ENCODE data around the gene SPECC1L. TPM values are rescaled to one million over a fixed set of nuclear protein-coding genes. Genes with fewer than 3 reads are reported as not detected.
"Not testable (repeated sequence)": the region's sequence is repeated elsewhere in the genome, so short reads cannot be mapped to it uniquely, and the experiment has no call there.

Gene SPECC1L
- total RNA-seq, 1 experiment from 2014 or later, result 41.3 TPM

- Histone ChIP-seq H3K27ac (no peak overlapping the region), H3K4me1 (peaks cover 10% of the 10 kb centered on the region), H3K27me3 (no peaks in the 10 kb centered on the region), H3K9me3 (replicated peaks) (no peaks in the 10 kb centered on the region), H3K4me3 (no peak overlapping the region), H3K36me3 (no peaks in the 10 kb centered on the region)
- DNase-seq, result no peak
Measured at GRCh38 chr22:24289114-24289513, 18.5 kb downstream of the SPECC1L start.

DNA sequence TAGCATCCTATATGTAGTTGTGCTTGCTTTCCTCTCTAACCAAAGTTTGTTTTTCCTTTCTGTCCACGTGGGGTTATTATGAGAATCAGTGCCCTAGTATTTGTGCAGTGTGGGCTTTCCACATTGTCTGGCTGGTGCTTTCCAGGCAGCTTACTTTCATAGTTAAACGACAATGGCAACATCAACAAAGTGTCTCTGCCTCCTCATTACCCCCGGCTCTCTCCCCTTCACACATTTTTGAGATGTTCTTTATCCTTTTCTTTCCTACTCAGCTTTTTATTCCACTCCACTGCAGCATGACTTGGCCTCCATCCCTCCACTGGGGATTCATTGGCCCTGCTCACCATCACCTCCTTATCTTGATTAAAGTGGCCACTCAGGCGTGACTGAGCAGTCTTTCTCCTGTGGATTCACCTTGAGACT, 19.1 kb downstream of the SPECC1L start:
- H3K27me3 ChIP-seq, result no peaks in the 10 kb centered on the region
- peaks cover 10% of the 10 kb centered on the region for H3K4me1 ChIP-seq
- H3K9me3 ChIP-seq (replicated peaks), result no peaks in the 10 kb centered on the region
- H3K27ac ChIP-seq, result no peak overlapping the region
- no peak overlapping the region for H3K4me3 ChIP-seq
- H3K36me3 ChIP-seq, result no peaks in the 10 kb centered on the region
- DNase-seq, result no peak

DNA sequence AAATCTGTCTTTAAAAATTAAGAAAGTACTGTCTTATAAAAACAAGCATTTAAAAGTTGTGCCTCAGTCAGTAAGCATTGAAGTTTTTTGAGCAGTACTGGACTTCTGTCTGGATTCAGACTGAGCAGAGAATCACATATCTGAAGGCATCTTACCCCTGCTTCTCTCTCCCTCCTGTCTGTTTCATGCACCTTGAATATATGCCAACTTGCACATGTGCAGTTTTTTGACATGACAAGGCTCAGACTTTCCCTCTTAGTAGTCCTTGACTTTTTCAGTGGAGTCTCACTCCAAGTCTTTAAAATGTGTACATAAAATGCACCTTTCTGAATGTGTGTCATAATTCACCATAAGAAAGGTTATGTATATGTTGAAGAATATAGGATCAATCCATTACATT, 19.8 kb downstream of the SPECC1L start:
- no peaks in the 10 kb centered on the region for H3K9me3 ChIP-seq (replicated peaks)
- peaks cover 10% of the 10 kb centered on the region for H3K4me1 ChIP-seq
- H3K4me3 ChIP-seq, result no peak overlapping the region
- no peaks in the 10 kb centered on the region for H3K36me3 ChIP-seq
- no peak for DNase-seq
- H3K27ac ChIP-seq, result no peak overlapping the region
- H3K27me3 ChIP-seq, result no peaks in the 10 kb centered on the region

GRCh38 chr22:24291515-24292201, 21.0 kb downstream of the SPECC1L start:
- Histone ChIP-seq H3K27me3 (no peaks in the 10 kb centered on the region), H3K27ac (no peak overlapping the region), H3K36me3 (no peaks in the 10 kb centered on the region), H3K9me3 (replicated peaks) (no peaks in the 10 kb centered on the region), H3K4me3 (no peak overlapping the region), H3K4me1 (peaks cover 10% of the 10 kb centered on the region)
- no peak for DNase-seq

GRCh38 chr22:24292202-24292830, 21.7 kb downstream of the SPECC1L start:
- H3K27ac ChIP-seq; H3K36me3 ChIP-seq; DNase-seq; H3K27me3 ChIP-seq; H3K9me3 ChIP-seq (replicated peaks); H3K4me3 ChIP-seq: not testable (repeated sequence)
- peaks cover 10% of the 10 kb centered on the region for H3K4me1 ChIP-seq

DNA sequence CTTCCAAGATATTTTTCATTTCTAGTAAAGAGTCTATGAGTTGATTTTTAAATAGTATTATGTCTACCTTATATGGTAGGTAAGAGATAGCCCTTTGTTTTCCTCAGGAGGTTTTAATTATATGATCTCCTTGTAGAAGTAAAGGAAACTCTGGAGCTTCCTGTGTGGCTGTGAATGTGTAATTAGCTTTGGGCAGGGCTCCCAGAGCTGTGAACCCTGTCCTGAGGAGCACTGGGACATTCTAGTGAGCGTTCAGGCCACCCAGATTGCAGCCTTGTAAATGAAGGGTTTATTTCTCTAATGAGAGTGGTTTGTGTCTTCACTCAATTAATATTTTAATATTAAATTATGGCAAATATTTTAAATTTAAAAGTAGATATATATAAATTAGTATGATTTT, 24.3 kb downstream of the SPECC1L start:
- not testable (repeated sequence) for H3K27me3 ChIP-seq; H3K4me1 ChIP-seq; H3K27ac ChIP-seq; H3K4me3 ChIP-seq; H3K9me3 ChIP-seq (replicated peaks); H3K36me3 ChIP-seq; DNase-seq

DNA sequence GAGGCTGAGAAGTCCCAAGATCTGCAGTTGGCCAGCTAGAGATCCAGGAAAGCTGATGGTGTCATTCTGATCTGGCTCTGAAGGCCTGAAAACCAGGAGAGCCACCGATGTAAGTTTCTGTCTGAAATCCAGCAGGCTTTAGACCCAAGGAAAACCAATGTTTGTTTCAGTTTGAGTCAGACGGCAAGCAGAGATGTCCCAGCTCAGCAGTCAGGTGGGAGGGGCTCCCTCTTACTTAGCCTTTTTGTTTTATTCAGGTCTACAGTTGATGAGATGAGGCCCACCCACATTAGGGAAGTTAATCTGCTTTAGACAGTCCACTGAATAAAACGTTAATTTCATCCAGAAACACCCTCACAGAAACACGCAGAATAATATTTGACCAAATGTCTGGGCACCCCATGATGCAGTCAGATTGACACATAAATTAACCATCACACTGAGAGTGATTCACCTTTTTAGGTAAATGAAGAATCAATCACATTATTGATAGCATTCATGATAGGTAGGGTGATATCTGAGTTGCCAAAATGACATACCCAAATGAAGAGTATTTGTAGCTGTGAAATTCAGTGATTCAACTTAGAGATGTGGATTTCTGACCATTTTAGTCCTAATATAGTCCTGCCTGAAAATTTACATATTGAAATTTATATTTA, 28.0 kb downstream of the SPECC1L start:
- not testable (repeated sequence) for H3K27me3 ChIP-seq, H3K4me3 ChIP-seq, DNase-seq

DNA sequence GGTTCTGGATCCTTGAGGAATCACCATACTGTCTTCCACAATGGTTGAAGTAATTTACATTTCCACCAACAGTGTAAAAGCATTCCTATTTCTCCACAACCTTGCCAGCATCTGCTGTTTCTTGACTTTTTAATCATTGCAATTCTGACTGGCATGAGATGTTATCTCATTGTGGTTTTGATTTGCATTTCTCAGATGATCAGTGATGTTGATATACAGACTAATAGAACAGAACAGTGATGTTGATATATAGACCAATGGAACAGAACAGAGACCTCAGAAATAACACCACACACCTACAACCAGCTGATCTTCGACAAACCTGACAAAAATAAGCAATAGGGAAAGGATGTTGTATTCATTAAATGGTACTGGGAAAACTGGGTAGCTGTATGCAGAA, 29.9 kb downstream of the SPECC1L start:
- H3K4me3 ChIP-seq; DNase-seq; H3K4me1 ChIP-seq; H3K27ac ChIP-seq; H3K9me3 ChIP-seq (replicated peaks); H3K27me3 ChIP-seq: not testable (repeated sequence)
- H3K36me3 ChIP-seq, result peaks cover 24% of the 10 kb centered on the region

More for the DNA sequence above, 28.0 kb downstream of the SPECC1L start:
- not testable (repeated sequence) for H3K27ac ChIP-seq; H3K36me3 ChIP-seq; H3K9me3 ChIP-seq (replicated peaks); H3K4me1 ChIP-seq

GRCh38 chr22:24302591-24302990, 32.0 kb downstream of the SPECC1L start:
- H3K4me3 ChIP-seq, result no peak overlapping the region
- no peak for DNase-seq
- H3K4me1 ChIP-seq, result no peaks in the 10 kb centered on the region
- no peak overlapping the region for H3K27ac ChIP-seq
- no peaks in the 10 kb centered on the region for H3K27me3 ChIP-seq
- peaks cover 41% of the 10 kb centered on the region for H3K36me3 ChIP-seq
- H3K9me3 ChIP-seq (replicated peaks), result peaks cover 9% of the 10 kb centered on the region; the same call in 1 of the 2 replicates

- no peak overlapping the region for H3K27ac ChIP-seq
- no peak for DNase-seq
- H3K27me3 ChIP-seq, result no peaks in the 10 kb centered on the region
- no peaks in the 10 kb centered on the region for H3K4me1 ChIP-seq
- peaks cover 9% of the 10 kb centered on the region; the same call in 1 of the 2 replicates for H3K9me3 ChIP-seq (replicated peaks)
- H3K36me3 ChIP-seq, result peaks cover 41% of the 10 kb centered on the region
- no peak overlapping the region for H3K4me3 ChIP-seq
Measured at GRCh38 chr22:24303007-24303406, 32.4 kb downstream of the SPECC1L start.

GRCh38 chr22:24304062-24304675, 33.5 kb downstream of the SPECC1L start:
- H3K27me3 ChIP-seq, result no peaks in the 10 kb centered on the region
- no peak overlapping the region for H3K4me3 ChIP-seq
- peaks cover 9% of the 10 kb centered on the region; the same call in 1 of the 2 replicates for H3K9me3 ChIP-seq (replicated peaks)
- no peak overlapping the region for H3K27ac ChIP-seq
- H3K36me3 ChIP-seq, result peaks cover 44% of the 10 kb centered on the region
- DNase-seq, result no peak
- no peaks in the 10 kb centered on the region for H3K4me1 ChIP-seq

- no peaks in the 10 kb centered on the region for H3K4me1 ChIP-seq
- H3K36me3 ChIP-seq, result peaks cover 53% of the 10 kb centered on the region
- no peak for DNase-seq
- H3K4me3 ChIP-seq, result no peak overlapping the region
- no peaks in the 10 kb centered on the region for H3K27me3 ChIP-seq
- no peak overlapping the region for H3K27ac ChIP-seq
- peaks cover 9% of the 10 kb centered on the region; the same call in 1 of the 2 replicates for H3K9me3 ChIP-seq (replicated peaks)
Measured at GRCh38 chr22:24305260-24305692, 34.6 kb downstream of the SPECC1L start.

GRCh38 chr22:24310969-24311368, 40.3 kb downstream of the SPECC1L start:
- no peak for DNase-seq
- Histone ChIP-seq H3K36me3 (peaks cover 48% of the 10 kb centered on the region), H3K4me3 (no peak overlapping the region), H3K4me1 (no peaks in the 10 kb centered on the region), H3K27me3 (no peaks in the 10 kb centered on the region), H3K27ac (no peak overlapping the region), H3K9me3 (replicated peaks) (peaks cover 5% of the 10 kb centered on the region; the same call in 1 of the 2 replicates)

- H3K36me3 ChIP-seq, result peaks cover 31% of the 10 kb centered on the region
- H3K4me1 ChIP-seq, result no peaks in the 10 kb centered on the region
- DNase-seq, result peak in 1 of 2 experiments; percentile 8
- no peaks in the 10 kb centered on the region for H3K9me3 ChIP-seq (replicated peaks)
- no peak overlapping the region for H3K27ac ChIP-seq
- no peak overlapping the region for H3K4me3 ChIP-seq
- H3K27me3 ChIP-seq, result no peaks in the 10 kb centered on the region
Measured at GRCh38 chr22:24315367-24315966, 44.8 kb downstream of the SPECC1L start.
